B cell (primary cell): Measurements from ENCODE around the gene SLF2.

Experiments used
- CTCF ChIP-seq: fragments of 200-600 bp; IDR thresholded peaks from one replicate; pipeline ENCODE4 v1.8.0; 2022; ENCODE audit warnings: antibody characterized with exemption, mild to moderate bottlenecking
- EZH2 ChIP-seq: IDR thresholded peaks from 2 replicates; pipeline ENCODE4 v1.6.1; 2012; ENCODE audit warnings: borderline replicate concordance, low read depth, mild to moderate bottlenecking, moderate library complexity, low read length; ENCODE audit not compliant: insufficient read depth, poor library complexity, severe bottlenecking

- TF ChIP-seq CTCF (no peak), EZH2 (no peak)
Observed at GRCh38 chr10:100882671-100883311, 30.0 kb upstream of the SLF2 start.
